Suprapubic skin (tissue), 3 donors: Measurements from ENCODE around the gene ACVR1.

Source experiments
- EP300 ChIP-seq: sonication (generic); formaldehyde crosslinking; IDR thresholded peaks from one replicate; pipeline ENCODE4 v1.6.1; 2017; ENCODE audit warnings: antibody characterized with exemption
- POLR2A ChIP-seq, 2 donors: fragments of 450-650 bp; IDR thresholded peaks; one replicate each; pipeline ENCODE4 v1.6.1; 2017; ENCODE audit warnings: antibody characterized with exemption in 2 of 2, mild to moderate bottlenecking in 2 of 2, moderate library complexity in 2 of 2
- TF ChIP-seq, protein P1 (sequence below), 2 donors: fragments of 200-600 bp in 1 of 2; fragments of 450-650 bp in 1 of 2; sonication (generic) in 1 of 2; IDR thresholded peaks; one replicate each; pipeline ENCODE4 v1.5.1; 2016 to 2019; ENCODE audit warnings: antibody characterized with exemption in 2 of 2, mild to moderate bottlenecking in 1 of 2, moderate library complexity in 1 of 2

GRCh38 chr2:157891643-157892041 is 15.5 kb upstream of the ACVR1 start:
- TF ChIP-seq POLR2A (IDR thresholded peaks at IDR 0.05) (no peak), EP300 (no peak)
- TF ChIP-seq, protein P1, sequence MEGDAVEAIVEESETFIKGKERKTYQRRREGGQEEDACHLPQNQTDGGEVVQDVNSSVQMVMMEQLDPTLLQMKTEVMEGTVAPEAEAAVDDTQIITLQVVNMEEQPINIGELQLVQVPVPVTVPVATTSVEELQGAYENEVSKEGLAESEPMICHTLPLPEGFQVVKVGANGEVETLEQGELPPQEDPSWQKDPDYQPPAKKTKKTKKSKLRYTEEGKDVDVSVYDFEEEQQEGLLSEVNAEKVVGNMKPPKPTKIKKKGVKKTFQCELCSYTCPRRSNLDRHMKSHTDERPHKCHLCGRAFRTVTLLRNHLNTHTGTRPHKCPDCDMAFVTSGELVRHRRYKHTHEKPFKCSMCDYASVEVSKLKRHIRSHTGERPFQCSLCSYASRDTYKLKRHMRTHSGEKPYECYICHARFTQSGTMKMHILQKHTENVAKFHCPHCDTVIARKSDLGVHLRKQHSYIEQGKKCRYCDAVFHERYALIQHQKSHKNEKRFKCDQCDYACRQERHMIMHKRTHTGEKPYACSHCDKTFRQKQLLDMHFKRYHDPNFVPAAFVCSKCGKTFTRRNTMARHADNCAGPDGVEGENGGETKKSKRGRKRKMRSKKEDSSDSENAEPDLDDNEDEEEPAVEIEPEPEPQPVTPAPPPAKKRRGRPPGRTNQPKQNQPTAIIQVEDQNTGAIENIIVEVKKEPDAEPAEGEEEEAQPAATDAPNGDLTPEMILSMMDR (IDR thresholded peaks at IDR 0.05): no peak
